H9 (cell line): ENCODE results near the gene ASGR2. TPM values are rescaled to one million over a fixed set of nuclear protein-coding genes. Genes with fewer than 3 reads are reported as not detected.

Experiments used
- DNase-seq: peaks from one replicate; pipeline ENCODE4 v3.0.0-alpha.2; 2017
- H2AFZ ChIP-seq: one replicate; pipeline ENCODE4 v1.6.1; 2013; ENCODE audit warnings: mild to moderate bottlenecking, low read length, control low read depth, moderate library complexity
- H2AK5ac ChIP-seq: 2 replicates; pipeline ENCODE4 v1.6.1; 2013; ENCODE audit warnings: low read length, control low read depth, mixed read lengths; ENCODE audit not compliant: insufficient read length
- H2BK120ac ChIP-seq: one replicate; pipeline ENCODE4 v1.6.1; 2013; ENCODE audit warnings: low read depth, mild to moderate bottlenecking, low read length, control low read depth, inconsistent platforms; ENCODE audit not compliant: poor library complexity, severe bottlenecking
- H2BK12ac ChIP-seq: 2 replicates; pipeline ENCODE4 v1.6.1; 2013; ENCODE audit warnings: low read length, control low read depth, mixed read lengths, low read depth; ENCODE audit not compliant: insufficient read length
- H2BK15ac ChIP-seq: 2 replicates; pipeline ENCODE4 v1.6.1; 2013; ENCODE audit warnings: low read depth, low read length, control low read depth
- H2BK20ac ChIP-seq: one replicate; pipeline ENCODE4 v1.6.1; 2013; ENCODE audit warnings: low read depth, mild to moderate bottlenecking, low read length, control low read depth, inconsistent platforms; ENCODE audit not compliant: poor library complexity, severe bottlenecking
- H2BK5ac ChIP-seq: 2 replicates; pipeline ENCODE4 v1.6.1; 2013; ENCODE audit warnings: low read length, control low read depth, mixed read lengths; ENCODE audit not compliant: insufficient read length
- H3K14ac ChIP-seq: 2 replicates; pipeline ENCODE4 v1.6.1; 2013; ENCODE audit warnings: low read length, control low read depth; ENCODE audit not compliant: insufficient read depth
- H3K18ac ChIP-seq: 2 replicates; pipeline ENCODE4 v1.6.1; 2013; ENCODE audit warnings: low read depth, mild to moderate bottlenecking, mixed read lengths, low read length, control low read depth; ENCODE audit not compliant: insufficient read length
- H3K23ac ChIP-seq: 2 replicates; pipeline ENCODE4 v1.6.1; 2013; ENCODE audit warnings: low read length, control low read depth, mixed read lengths, low read depth; ENCODE audit not compliant: insufficient read length
- H3K23me2 ChIP-seq: 2 replicates; pipeline ENCODE4 v1.6.1; 2013; ENCODE audit warnings: low read depth, mild to moderate bottlenecking, mixed read lengths, low read length, control low read depth; ENCODE audit not compliant: insufficient read length, poor library complexity, severe bottlenecking
- H3K27ac ChIP-seq: 2 replicates; pipeline ENCODE4 v1.5.1; 2013; ENCODE audit warnings: low read length, control low read depth, mixed read lengths, low read depth; ENCODE audit not compliant: insufficient read length
- H3K27me3 ChIP-seq: 2 replicates; pipeline ENCODE4 v1.6.1; 2013; ENCODE audit warnings: low read length, control low read depth, inconsistent platforms; ENCODE audit not compliant: insufficient read depth
- H3K4ac ChIP-seq: 2 replicates; pipeline ENCODE4 v1.6.1; 2013; ENCODE audit warnings: low read depth, mild to moderate bottlenecking, control low read depth, inconsistent platforms, low read length, moderate library complexity
- H3K4me1 ChIP-seq: 2 replicates; pipeline ENCODE4 v1.6.1; 2013; ENCODE audit warnings: low read length, control low read depth, inconsistent platforms; ENCODE audit not compliant: insufficient read depth
- H3K4me2 ChIP-seq: 2 replicates; pipeline ENCODE4 v1.6.1; 2013; ENCODE audit warnings: low read length, control low read depth, mixed read lengths; ENCODE audit not compliant: insufficient read length, insufficient read depth
- H3K56ac ChIP-seq: 2 replicates; pipeline ENCODE4 v1.6.1; 2013; ENCODE audit warnings: low read depth, mild to moderate bottlenecking, mixed read lengths, low read length, control low read depth; ENCODE audit not compliant: insufficient read length
- H3K79me1 ChIP-seq: 2 replicates; pipeline ENCODE4 v1.6.1; 2013; ENCODE audit warnings: low read depth, mild to moderate bottlenecking, moderate library complexity, low read length, control low read depth, inconsistent platforms; ENCODE audit not compliant: insufficient read depth, poor library complexity, severe bottlenecking
- H3K79me2 ChIP-seq: 2 replicates; pipeline ENCODE4 v1.6.1; 2013; ENCODE audit warnings: low read length, control low read depth, inconsistent platforms; ENCODE audit not compliant: insufficient read depth
- H3K9ac ChIP-seq: 2 replicates; pipeline ENCODE4 v1.6.1; 2013; ENCODE audit warnings: low read length, control low read depth, mixed read lengths; ENCODE audit not compliant: insufficient read length; ENCODE audit errors: extremely low read depth
- H3K9me3 ChIP-seq: one replicate; pipeline ENCODE4 v1.6.1; 2013; ENCODE audit warnings: low read depth, low read length, inconsistent platforms; ENCODE audit not compliant: control insufficient read depth
- H3T11ph ChIP-seq: one replicate; pipeline ENCODE4 v1.6.1; 2013; ENCODE audit warnings: mild to moderate bottlenecking, low read length, control low read depth, inconsistent platforms
- H4K20me1 ChIP-seq: one replicate; pipeline ENCODE4 v1.6.1; 2013; ENCODE audit not compliant: control insufficient read depth, insufficient read length, insufficient read depth
- H4K5ac ChIP-seq: 2 replicates; pipeline ENCODE4 v1.6.1; 2013; ENCODE audit warnings: low read depth, mild to moderate bottlenecking, mixed read lengths, low read length, control low read depth; ENCODE audit not compliant: insufficient read length
- H4K8ac ChIP-seq: replicated peaks from 2 replicates; pipeline ENCODE4 v1.6.1; 2013; ENCODE audit warnings: low read length, control low read depth, mixed read lengths, low read depth; ENCODE audit not compliant: insufficient read length
- H4K91ac ChIP-seq: 2 replicates; pipeline ENCODE4 v1.6.1; 2013; ENCODE audit warnings: low read depth, mild to moderate bottlenecking, moderate library complexity, mixed read lengths, low read length, control low read depth; ENCODE audit not compliant: insufficient read length
- H3K27ac Mint-ChIP-seq, 3 experiments: 2 replicates in 2 of 3; 3 replicates in 1 of 3; pipeline ENCODE4 v1.8.0; 2020 to 2021; ENCODE audit warnings: mixed read lengths in 3 of 3, mild to moderate bottlenecking in 1 of 3, moderate library complexity in 1 of 3
- H3K27me3 Mint-ChIP-seq: 2 replicates; pipeline ENCODE4 v1.8.0; 2021; ENCODE audit warnings: low read depth, mild to moderate bottlenecking, moderate library complexity, mixed read lengths
- H3K36me3 Mint-ChIP-seq, 3 experiments: 2 replicates in 2 of 3; 3 replicates in 1 of 3; pipeline ENCODE4 v1.8.0; 2020 to 2021; ENCODE audit warnings: low read depth in 3 of 3, mixed read lengths in 3 of 3; ENCODE audit not compliant: insufficient read depth in 1 of 3
- H3K4me1 Mint-ChIP-seq, 2 experiments: 2 replicates each; pipeline ENCODE4 v1.8.0; 2020; ENCODE audit warnings: mixed read lengths in 2 of 2
- H3K4me3 Mint-ChIP-seq, 2 experiments: 2 replicates in 1 of 2; 3 replicates in 1 of 2; pipeline ENCODE4 v1.8.0; 2020 to 2021; ENCODE audit warnings: mild to moderate bottlenecking in 2 of 2, mixed read lengths in 2 of 2, moderate library complexity in 1 of 2
- H3K9me3 Mint-ChIP-seq, 2 experiments: 2 replicates in 1 of 2; 3 replicates in 1 of 2; pipeline ENCODE4 v1.8.0; 2020; ENCODE audit warnings: mild to moderate bottlenecking in 2 of 2, mixed read lengths in 2 of 2, moderate library complexity in 1 of 2
- CTCF ChIP-seq: fragments of 200-600 bp; sonication (generic); conservative IDR thresholded peaks from 3 replicates; pipeline ENCODE4 v1.8.0; 2021; ENCODE audit warnings: antibody characterized with exemption, mild to moderate bottlenecking
- WGBS: extraction: QIAGEN DNeasy Blood & Tissue Kit; methylation state at CpG from one replicate; pipeline ENCODE4 v1.1.7; 2013; ENCODE audit warnings: missing lambda C conversion rate, low lambda C conversion rate, mixed read lengths; ENCODE audit not compliant: insufficient read length; ENCODE audit errors: extremely low coverage; 5-methylcytosine and 5-hydroxymethylcytosine counted together
- total RNA-seq: library from RNA; stranded (reverse); gene quantifications from 2 replicates; pipeline ENCODE4 v1.2.1, GENCODE V29; 2021

Gene ASGR2
- total RNA-seq, 1 experiment from 2014 or later, result not detected

DNA sequence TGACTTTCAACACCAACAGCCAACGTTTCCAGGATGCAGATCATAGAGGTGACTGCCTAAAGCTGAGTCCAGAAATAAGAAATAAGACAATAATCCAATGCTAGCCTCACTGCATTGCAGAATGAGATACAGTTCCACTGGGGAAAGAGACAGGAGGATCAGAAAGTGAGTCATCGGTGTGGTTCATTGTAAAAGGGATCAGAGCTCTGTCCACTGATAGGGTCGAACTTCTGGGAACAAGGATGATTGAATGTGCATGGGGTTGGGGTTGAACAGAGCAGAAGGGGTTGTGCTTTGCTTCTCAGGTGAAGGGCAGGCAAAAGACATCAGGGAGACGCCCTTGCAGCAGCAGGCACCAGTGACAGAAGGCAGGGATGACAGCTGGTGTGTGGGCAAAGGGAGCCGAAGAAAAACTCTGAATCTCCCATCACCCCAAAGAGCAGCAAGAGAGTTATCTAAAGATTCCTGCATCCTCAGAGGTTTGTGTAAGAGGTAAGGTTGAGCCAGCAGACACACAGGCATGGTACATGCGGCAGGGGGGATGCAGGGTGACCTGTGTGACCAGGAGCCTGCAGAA lies 51.0 kb downstream of the ASGR2 start:
- Histone ChIP-seq H2BK20ac (no peak overlapping the region), H3K79me1 (no peaks in the 10 kb centered on the region), H3K9me3 (no peaks in the 10 kb centered on the region), H3K23ac (no peak overlapping the region), H4K91ac (no peak overlapping the region), H3K4ac (no peak overlapping the region), H2BK12ac (no peak overlapping the region), H3K4me2 (no peak overlapping the region), H2BK120ac (no peak overlapping the region), H3K9ac (no peak overlapping the region), H2AFZ (no peak overlapping the region), H3K14ac (no peak overlapping the region; the same call in 1 of the 2 replicates), H3K79me2 (no peaks in the 10 kb centered on the region), H3T11ph (no peak overlapping the region), H4K5ac (no peak overlapping the region), H3K18ac (no peak overlapping the region), H2AK5ac (no peak overlapping the region), H4K8ac (no peak overlapping the region), H2BK5ac (no peak overlapping the region), H3K27ac (no peak overlapping the region), H3K27me3 (no peaks in the 10 kb centered on the region), H3K4me1 (no peaks in the 10 kb centered on the region), H3K56ac (no peak overlapping the region), H2BK15ac (no peak overlapping the region), H3K23me2 (no peaks in the 10 kb centered on the region), H4K20me1 (no peaks in the 10 kb centered on the region)
- peaks cover 19% of the 10 kb centered on the region in 2 experiments for H3K9me3 Mint-ChIP-seq
- no peak overlapping the region; a peak in 1 of 5 replicates for H3K4me3 Mint-ChIP-seq
- no CpG with 5 or more reads among the region's 6 CpGs for WGBS
- no peak for TF ChIP-seq CTCF
- peaks cover 3 to 4% of the 10 kb centered on the region in 2 experiments; a peak in 3 of 4 replicates for H3K4me1 Mint-ChIP-seq
- peak overlapping the region in 1 of 3 experiments; percentile 34; a peak in 1 of 7 replicates for H3K27ac Mint-ChIP-seq
- peaks cover 4 to 6% (median 5%) of the 10 kb centered on the region in 3 experiments; a peak in 5 of 7 replicates for H3K36me3 Mint-ChIP-seq
- peaks cover 39% of the 10 kb centered on the region for H3K27me3 Mint-ChIP-seq
- DNase-seq, result no peak
